Measurements from ENCODE around the gene ETV6. TPM values are rescaled to one million over a fixed set of nuclear protein-coding genes. Genes with fewer than 3 reads are reported as not detected.

ETV6 gene
- total RNA-seq, 2 donors from 2014 or later, result 17.5 to 17.9 TPM

GRCh38 chr12:11877869-11878780, 228.7 kb downstream of the ETV6 start:
- peak; percentile 35 to 76 (median 68) for DNase-seq
- Histone ChIP-seq H3K4me3 (no peak overlapping the region), H3K9me3 (no peaks in the 10 kb centered on the region), H3K27me3 (no peaks in the 10 kb centered on the region), H3K4me1 (peaks cover 40% of the 10 kb centered on the region), H3K36me3 (replicated peaks in 1 of 2; ENCODE audit: insufficient read depth in 1 of 2, low read depth in 2 of 2) (no peaks in the 10 kb centered on the region), H3K27ac (peak overlapping the region; percentile 43 to 67 (median 54))
- ATAC-seq, result peak; percentile 75
- intact Hi-C loops (cut with DNase I), result no loop called here
- 38 to 42% methylated on average over 13 to 14 of the region's 14 CpGs for WGBS, 2 donors
- TF ChIP-seq CTCF (IDR thresholded peaks at IDR 0.05) (no peak), POLR2A (IDR thresholded peaks at IDR 0.05) (no peak)

- no peak for TF ChIP-seq CTCF (IDR thresholded peaks at IDR 0.05)
- no peak for TF ChIP-seq POLR2A (IDR thresholded peaks at IDR 0.05)
- 67 to 84% methylated on average over 4 of the region's 4 CpGs for WGBS, 2 donors
- no peaks in the 10 kb centered on the region for H3K36me3 ChIP-seq (replicated peaks in 1 of 2; ENCODE audit: insufficient read depth in 1 of 2, low read depth in 2 of 2)
- H3K27ac ChIP-seq, result peak overlapping the region in 1 of 4 donors; percentile 62
- H3K4me3 ChIP-seq, result no peak overlapping the region
- H3K9me3 ChIP-seq, result no peaks in the 10 kb centered on the region
- H3K27me3 ChIP-seq, result no peaks in the 10 kb centered on the region
- intact Hi-C loops (cut with DNase I), result no loop called here
- DNase-seq (no peak), ATAC-seq (no peak)
- peaks cover 42% of the 10 kb centered on the region for H3K4me1 ChIP-seq
Observed at GRCh38 chr12:11879306-11879705, 229.8 kb downstream of the ETV6 start.

GRCh38 chr12:11880381-11880780, 230.9 kb downstream of the ETV6 start:
- H3K27ac ChIP-seq, result no peak overlapping the region
- H3K4me3 ChIP-seq, result no peak overlapping the region
- H3K36me3 ChIP-seq (replicated peaks in 1 of 2; ENCODE audit: insufficient read depth in 1 of 2, low read depth in 2 of 2), result no peaks in the 10 kb centered on the region
- no peak for TF ChIP-seq CTCF (IDR thresholded peaks at IDR 0.05)
- TF ChIP-seq POLR2A (IDR thresholded peaks at IDR 0.05), result no peak
- DNase-seq (no peak), ATAC-seq (no peak)
- H3K4me1 ChIP-seq, result peaks cover 51% of the 10 kb centered on the region
- H3K9me3 ChIP-seq, result no peaks in the 10 kb centered on the region
- H3K27me3 ChIP-seq, result no peaks in the 10 kb centered on the region
- intact Hi-C loops (cut with DNase I), result no loop called here
- 84 to 89% methylated on average over 7 of the region's 7 CpGs for WGBS, 2 donors

GRCh38 chr12:11881835-11882234, 232.4 kb downstream of the ETV6 start:
- no peaks in the 10 kb centered on the region for H3K27me3 ChIP-seq
- TF ChIP-seq POLR2A (IDR thresholded peaks at IDR 0.05) (no peak), CTCF (IDR thresholded peaks at IDR 0.05) (no peak)
- ATAC-seq (no peak), DNase-seq (no peak)
- no peak overlapping the region for H3K4me3 ChIP-seq
- no peaks in the 10 kb centered on the region for H3K9me3 ChIP-seq
- intact Hi-C loops (cut with DNase I), result no loop called here
- H3K4me1 ChIP-seq, result peaks cover 55% of the 10 kb centered on the region
- H3K27ac ChIP-seq, result peak overlapping the region in 1 of 4 donors; percentile 4
- no peaks in the 10 kb centered on the region for H3K36me3 ChIP-seq (replicated peaks in 1 of 2; ENCODE audit: insufficient read depth in 1 of 2, low read depth in 2 of 2)
- 59 to 65% methylated on average over 2 of the region's 2 CpGs for WGBS, 2 donors
